HFF-Myc (cell line): ENCODE measurements around the gene SH3RF3.

Experiments
- DNase-seq: peaks from one replicate; pipeline ENCODE4 v3.0.0-alpha.2; 2011; ENCODE audit warnings: low read depth; ENCODE audit errors: extremely low read depth
- H3K4me3 ChIP-seq: replicated peaks from 2 replicates; pipeline ENCODE4 v1.5.1; 2011; ENCODE audit warnings: low read depth, mild to moderate bottlenecking, control low read depth, low read length
- TF ChIP-seq, protein P1 (sequence below): IDR thresholded peaks from 2 replicates; pipeline ENCODE4 v1.5.1; 2012; ENCODE audit warnings: mild to moderate bottlenecking, low read depth, low read length, control low read depth; ENCODE audit errors: missing control alignments

The SH3RF3 gene

GRCh38 chr2:109463236-109463635 is 334.2 kb downstream of the SH3RF3 start:
- H3K4me3 ChIP-seq = no peak overlapping the region
- no peak for DNase-seq
- TF ChIP-seq, protein P1, sequence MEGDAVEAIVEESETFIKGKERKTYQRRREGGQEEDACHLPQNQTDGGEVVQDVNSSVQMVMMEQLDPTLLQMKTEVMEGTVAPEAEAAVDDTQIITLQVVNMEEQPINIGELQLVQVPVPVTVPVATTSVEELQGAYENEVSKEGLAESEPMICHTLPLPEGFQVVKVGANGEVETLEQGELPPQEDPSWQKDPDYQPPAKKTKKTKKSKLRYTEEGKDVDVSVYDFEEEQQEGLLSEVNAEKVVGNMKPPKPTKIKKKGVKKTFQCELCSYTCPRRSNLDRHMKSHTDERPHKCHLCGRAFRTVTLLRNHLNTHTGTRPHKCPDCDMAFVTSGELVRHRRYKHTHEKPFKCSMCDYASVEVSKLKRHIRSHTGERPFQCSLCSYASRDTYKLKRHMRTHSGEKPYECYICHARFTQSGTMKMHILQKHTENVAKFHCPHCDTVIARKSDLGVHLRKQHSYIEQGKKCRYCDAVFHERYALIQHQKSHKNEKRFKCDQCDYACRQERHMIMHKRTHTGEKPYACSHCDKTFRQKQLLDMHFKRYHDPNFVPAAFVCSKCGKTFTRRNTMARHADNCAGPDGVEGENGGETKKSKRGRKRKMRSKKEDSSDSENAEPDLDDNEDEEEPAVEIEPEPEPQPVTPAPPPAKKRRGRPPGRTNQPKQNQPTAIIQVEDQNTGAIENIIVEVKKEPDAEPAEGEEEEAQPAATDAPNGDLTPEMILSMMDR = no peak

DNA sequence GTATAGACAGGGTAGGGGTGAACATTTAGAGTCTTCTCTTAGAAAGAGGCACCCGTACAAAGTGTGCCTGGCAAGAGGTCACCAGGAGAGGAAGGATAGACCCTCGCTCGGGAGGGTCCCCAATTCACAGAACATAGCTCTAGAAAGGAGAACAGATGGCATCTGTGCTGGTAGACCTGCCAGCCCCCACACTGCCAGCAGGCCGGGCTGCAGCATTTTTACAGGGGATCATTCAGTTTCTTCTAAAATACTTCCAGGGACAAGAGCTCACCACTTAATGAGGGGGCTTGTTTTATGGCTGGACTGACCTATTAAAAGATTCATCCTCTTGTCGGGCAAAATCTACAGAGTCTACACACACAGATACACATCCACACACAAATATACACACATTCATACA is 334.9 kb downstream of the SH3RF3 start:
- TF ChIP-seq, protein P1 = no peak
- no peak for DNase-seq
- H3K4me3 ChIP-seq = no peak overlapping the region

- TF ChIP-seq, protein P1 = no peak
- no peak overlapping the region for H3K4me3 ChIP-seq
- no peak for DNase-seq
Observed at GRCh38 chr2:109466674-109467575, 337.9 kb downstream of the SH3RF3 start.

DNA sequence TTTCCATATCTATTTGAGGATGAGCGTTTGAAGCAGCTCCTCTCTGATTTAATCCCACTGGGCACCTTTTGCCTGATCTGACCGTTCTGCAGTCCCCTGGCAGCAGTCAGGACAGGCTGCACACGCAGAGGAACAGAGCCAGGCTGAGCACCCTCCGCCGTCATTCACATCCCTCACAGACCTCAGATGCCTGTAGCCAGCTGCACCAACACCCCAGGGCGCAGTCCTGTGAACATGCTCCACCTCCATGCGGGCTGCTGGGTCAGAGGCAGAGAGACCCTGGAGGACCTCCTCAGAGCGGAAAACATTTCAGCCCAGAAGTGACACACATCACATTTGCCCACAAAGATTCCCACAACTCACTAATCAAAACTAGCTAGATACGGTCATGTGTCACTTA is 338.7 kb downstream of the SH3RF3 start:
- H3K4me3 ChIP-seq = no peak overlapping the region
- no peak for DNase-seq
- TF ChIP-seq, protein P1 = no peak

DNA sequence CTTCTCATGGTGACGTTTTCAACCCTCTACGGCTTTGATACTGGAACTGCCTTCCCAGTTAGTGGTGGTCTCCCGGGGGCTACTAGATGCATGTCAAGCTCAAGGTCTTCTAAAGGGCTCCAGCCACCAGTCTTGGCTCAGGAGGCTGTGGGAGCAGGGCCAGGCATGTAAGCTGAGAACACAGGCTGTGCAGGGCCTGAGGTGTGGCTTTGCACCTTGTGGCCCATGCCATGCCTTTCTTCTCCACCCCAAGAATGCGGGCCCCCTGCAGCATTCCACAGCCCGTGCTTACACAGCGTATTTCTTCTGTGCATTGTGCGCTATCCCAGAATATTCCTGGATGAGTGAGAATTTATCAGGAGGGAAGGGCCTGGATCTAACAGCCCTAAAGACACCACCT is 339.9 kb downstream of the SH3RF3 start:
- no peak for DNase-seq
- TF ChIP-seq, protein P1 = no peak
- no peak overlapping the region for H3K4me3 ChIP-seq

DNA sequence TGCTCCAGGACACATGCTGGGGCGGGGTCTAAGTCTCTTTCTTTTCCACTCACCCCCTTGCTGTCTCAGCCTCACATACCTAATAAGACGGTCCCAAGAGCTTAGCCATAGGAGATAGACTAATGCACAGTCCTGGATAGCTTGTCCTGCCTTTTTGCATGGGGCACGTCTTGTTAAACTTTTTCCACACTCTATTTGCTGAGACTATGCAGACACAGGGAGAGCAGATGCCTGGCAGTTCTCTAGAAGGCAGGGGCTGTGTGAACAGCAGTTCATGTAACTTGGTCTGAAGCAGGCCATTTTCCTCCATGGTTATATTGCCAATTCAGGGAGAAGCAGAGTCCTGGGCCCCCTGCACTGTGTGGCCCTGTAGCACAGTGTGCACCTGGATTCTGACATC is 342.7 kb downstream of the SH3RF3 start:
- DNase-seq = no peak
- no peak overlapping the region for H3K4me3 ChIP-seq
- TF ChIP-seq, protein P1 = no peak
